Kidney (tissue), 14 donors: ENCODE results near the gene PRSS35. TPM values are rescaled to one million over a fixed set of nuclear protein-coding genes. Genes with fewer than 3 reads are reported as not detected.

Experiments
- DNase-seq, 5 donors: peaks; one replicate each; pipeline ENCODE4 v3.0.0-alpha.2; 2013 to 2020
- FAIRE-seq: peaks from 2 replicates; lab custom pipeline; 2012; peaks lifted over from hg19 to GRCh38; lab: Jason Lieb, UNC
- H3K27ac ChIP-seq, 2 donors: one replicate each; pipeline ENCODE4 v1.7.0; 2013; ENCODE audit warnings: low read depth in 2 of 2, low read length in 2 of 2, inconsistent platforms in 1 of 2
- H3K27me3 ChIP-seq: one replicate; pipeline ENCODE4 v1.7.1; 2013; ENCODE audit warnings: low read length, inconsistent platforms; ENCODE audit not compliant: control insufficient read depth, insufficient read depth
- H3K36me3 ChIP-seq, 3 donors: one replicate each; pipeline versions ENCODE4 v1.7.0 to v1.7.1; 2013; ENCODE audit warnings: low read length in 3 of 3, control low read depth in 1 of 3, inconsistent platforms in 1 of 3; ENCODE audit not compliant: insufficient read depth in 3 of 3, control insufficient read depth in 2 of 3
- H3K4me1 ChIP-seq, 3 donors: one replicate each; pipeline versions ENCODE4 v1.7.0 to v1.7.1; 2013; ENCODE audit warnings: low read length in 3 of 3, inconsistent platforms in 1 of 3, low read depth in 1 of 3; ENCODE audit not compliant: control insufficient read depth in 2 of 3, insufficient read depth in 2 of 3
- H3K4me3 ChIP-seq, 3 donors: one replicate each; pipeline versions ENCODE4 v1.7.0 to v1.8.1; 2013; ENCODE audit warnings: low read length in 3 of 3, control low read depth in 1 of 3, inconsistent platforms in 1 of 3
- H3K9ac ChIP-seq, 3 donors: one replicate each; pipeline versions ENCODE4 v1.7.0 to v1.7.1; 2013; ENCODE audit warnings: low read length in 3 of 3, control low read depth in 1 of 3, inconsistent platforms in 1 of 3
- H3K9me3 ChIP-seq, 3 donors: one replicate each; pipeline versions ENCODE4 v1.7.0 to v1.7.1; 2013; ENCODE audit warnings: low read length in 3 of 3, control low read depth in 1 of 3, inconsistent platforms in 1 of 3; ENCODE audit not compliant: control insufficient read depth in 2 of 3, insufficient read depth in 1 of 3
- CTCF ChIP-seq: IDR thresholded peaks from 3 replicates; pipeline ENCODE4 v1.5.1; 2012; ENCODE audit warnings: mild to moderate bottlenecking, moderate library complexity, borderline replicate concordance; ENCODE audit not compliant: insufficient read depth; ENCODE audit errors: extremely low read depth
- intact Hi-C: fragments of 100-400 bp; cut with DNase I; formaldehyde crosslinking; loops from one replicate; pipeline ENCODE4 v1.11.1; 2022
- polyA plus RNA-seq: library from polyadenylated mRNA; stranded (reverse); fragments of 350-450 nt; fragmentation: Illumina TruSeq; extraction: RNeasy Lipid Tissue Mini Kit (QIAGEN cat#74804); gene quantifications from one replicate; pipeline ENCODE4 v1.2.3, GENCODE V29; 2014; ENCODE audit warnings: low read depth, low replicate concordance; ENCODE audit not compliant: insufficient read depth
- total RNA-seq: library from RNA; stranded (reverse); fragmentation: NEBNext Ultra II Directional; extraction: Animal tissue kit (Norgen Biotek cat#: 25700); gene quantifications from one replicate; pipeline ENCODE4 v1.2.1, GENCODE V29; 2021
- donor health status: control.
- donor health status: control.
- donor health status: control.
- donor health status: control.
- donor health status: control.
- donor health status: DM: yes; HTN: yes; CAD: no.
- donor health status: Normal renal cell carcinoma (clear cell type).

Gene PRSS35
- total and polyA plus RNA-seq, 2 donors from 2014 or later, result 0.66 to 2.0 TPM

GRCh38 chr6:83490217-83490807 lies 22.0 kb upstream of the PRSS35 start:
- no peak for TF ChIP-seq CTCF
- Histone ChIP-seq H3K9ac (no peak overlapping the region), H3K36me3 (no peaks in the 10 kb centered on the region), H3K4me1 (no peaks in the 10 kb centered on the region), H3K27me3 (no peaks in the 10 kb centered on the region), H3K27ac (no peak overlapping the region), H3K4me3 (no peak overlapping the region), H3K9me3 (no peaks in the 10 kb centered on the region)
- intact Hi-C loops, result no loop called here
- DNase-seq, result no peak
- FAIRE-seq, result no peak

- no peak overlapping the region for H3K27ac ChIP-seq
- FAIRE-seq (no peak), DNase-seq (no peak)
- no peak overlapping the region for H3K4me3 ChIP-seq
- no peak for TF ChIP-seq CTCF
- no peaks in the 10 kb centered on the region for H3K4me1 ChIP-seq
- intact Hi-C loops, result no loop called here
- no peaks in the 10 kb centered on the region for H3K27me3 ChIP-seq
- no peak overlapping the region for H3K9ac ChIP-seq
- H3K9me3 ChIP-seq, result no peaks in the 10 kb centered on the region
- H3K36me3 ChIP-seq, result no peaks in the 10 kb centered on the region
Observed at GRCh38 chr6:83505356-83505755, 7.0 kb upstream of the PRSS35 start.

- no peaks in the 10 kb centered on the region for H3K27me3 ChIP-seq
- H3K4me1 ChIP-seq, result no peaks in the 10 kb centered on the region
- DNase-seq (no peak), FAIRE-seq (no peak)
- no peak for TF ChIP-seq CTCF
- H3K4me3 ChIP-seq, result no peak overlapping the region
- no peak overlapping the region for H3K9ac ChIP-seq
- intact Hi-C loops, result no loop called here
- no peak overlapping the region for H3K27ac ChIP-seq
- no peaks in the 10 kb centered on the region for H3K9me3 ChIP-seq
- H3K36me3 ChIP-seq, result no peaks in the 10 kb centered on the region
Observed at GRCh38 chr6:83509441-83509840, 2.9 kb upstream of the PRSS35 start.

GRCh38 chr6:83510791-83511190 lies 1.5 kb upstream of the PRSS35 start:
- DNase-seq (no peak), FAIRE-seq (no peak)
- Histone ChIP-seq H3K4me1 (no peaks in the 10 kb centered on the region), H3K27ac (no peak overlapping the region), H3K36me3 (no peaks in the 10 kb centered on the region), H3K9ac (no peak overlapping the region), H3K4me3 (no peak overlapping the region), H3K9me3 (no peaks in the 10 kb centered on the region), H3K27me3 (no peaks in the 10 kb centered on the region)
- intact Hi-C loops, result loop anchor here (5.0 kb wide), 1 partner anchor 288 kb away; no protein-coding TSS in a partner anchor
- TF ChIP-seq CTCF, result no peak
